HG03108 (cell line): ENCODE measurements around the gene ESPN.

Source experiments
- ATAC-seq: cut with Tn5 transposase; IDR thresholded peaks from one replicate; pipeline ENCODE4 v1.9.1; 2021; ENCODE audit warnings: moderate library complexity; ENCODE audit not compliant: unreplicated experiment

Gene ESPN

DNA sequence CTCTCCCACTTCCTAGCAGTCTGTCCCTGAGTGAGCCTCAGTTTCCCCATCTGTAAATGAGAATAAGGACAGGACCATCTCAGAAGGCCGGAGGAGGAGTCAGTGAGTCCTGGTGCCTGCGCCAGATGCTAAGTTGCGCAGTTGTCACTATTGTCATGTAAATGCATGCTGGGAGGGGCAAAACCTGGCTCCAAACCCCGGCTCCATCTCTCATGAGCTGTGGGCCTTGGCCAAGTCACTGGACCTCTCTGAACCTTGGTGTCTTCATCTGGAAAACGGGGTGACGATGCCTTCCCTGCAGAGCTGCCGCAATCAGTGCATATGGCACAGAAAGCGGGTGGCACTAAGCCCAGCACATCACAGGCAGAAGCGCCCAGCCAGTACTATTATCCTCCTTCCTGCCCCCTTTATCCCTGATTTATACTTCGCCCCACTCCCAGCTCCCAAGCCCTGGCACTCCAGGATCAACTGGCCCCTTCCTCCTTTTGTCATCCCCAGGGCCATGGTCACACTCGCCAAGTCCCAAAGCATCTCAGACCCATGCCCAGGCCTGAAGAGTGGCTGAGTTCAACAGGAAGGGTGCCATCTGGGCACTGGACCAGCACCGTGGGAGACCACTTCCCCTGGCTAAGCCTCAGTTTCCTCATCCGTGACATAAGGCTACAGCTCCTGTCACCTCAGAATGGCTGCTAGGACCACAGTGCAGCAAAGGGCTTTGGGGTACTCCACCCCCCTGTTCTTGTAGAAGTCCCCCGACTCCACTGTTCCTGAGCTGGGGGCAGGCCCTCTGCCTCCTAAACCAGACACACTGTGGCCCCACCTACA, 71.2 kb downstream of the ESPN start:
- no peak for ATAC-seq

- ATAC-seq = no peak
These were observed 71.8 kb downstream of the ESPN start for GRCh38 chr1:6496365-6496721.

DNA sequence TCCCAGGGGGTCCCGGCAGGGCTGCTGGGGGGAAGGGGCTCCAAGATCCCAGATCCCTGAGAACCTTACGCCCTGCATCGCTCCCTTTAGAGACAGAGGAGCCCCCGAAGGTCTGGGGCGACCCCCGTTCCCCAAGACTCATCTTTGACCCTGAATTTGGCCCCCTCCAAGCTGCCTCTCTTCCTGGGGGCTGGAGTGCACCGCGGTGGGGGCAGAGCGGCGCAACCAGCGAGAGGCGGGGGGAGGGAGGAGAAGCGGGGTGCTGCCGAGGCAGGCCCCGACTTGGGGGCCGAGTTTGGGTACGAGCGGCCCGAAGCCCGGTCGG, 72.3 kb downstream of the ESPN start:
- no peak for ATAC-seq

DNA sequence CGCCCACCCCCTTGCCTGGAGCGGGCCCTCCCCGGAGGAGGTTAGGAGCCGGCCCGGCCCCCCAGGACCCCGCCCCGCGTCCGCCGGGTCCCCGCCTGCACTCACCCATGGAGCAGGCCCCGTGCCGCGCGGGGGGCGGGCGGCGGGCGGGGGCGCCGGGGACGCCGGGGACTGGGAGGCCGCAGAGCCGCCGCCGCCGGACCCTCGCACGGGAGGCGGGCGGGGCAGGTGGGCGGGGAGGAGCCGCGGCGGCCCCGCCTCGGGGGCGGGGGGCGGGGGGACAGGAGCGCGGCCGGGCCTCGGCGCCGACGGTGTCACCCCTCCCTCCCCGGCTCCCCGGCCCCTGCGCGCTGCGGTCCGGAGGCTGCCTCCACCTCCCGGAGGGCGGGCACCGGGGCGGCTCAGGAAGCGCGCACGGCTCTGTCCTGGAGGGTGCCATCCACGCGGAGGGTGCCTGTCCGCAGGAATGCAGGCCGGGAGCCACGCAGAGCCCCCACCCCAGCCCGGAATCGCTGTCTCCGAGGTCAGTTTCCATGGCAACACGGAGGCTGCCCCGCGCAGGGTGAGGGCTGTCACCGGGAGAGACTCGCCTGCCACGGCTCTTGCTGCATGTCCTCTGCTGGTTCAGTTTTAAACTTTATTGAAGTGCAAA, 72.8 kb downstream of the ESPN start:
- no peak for ATAC-seq

DNA sequence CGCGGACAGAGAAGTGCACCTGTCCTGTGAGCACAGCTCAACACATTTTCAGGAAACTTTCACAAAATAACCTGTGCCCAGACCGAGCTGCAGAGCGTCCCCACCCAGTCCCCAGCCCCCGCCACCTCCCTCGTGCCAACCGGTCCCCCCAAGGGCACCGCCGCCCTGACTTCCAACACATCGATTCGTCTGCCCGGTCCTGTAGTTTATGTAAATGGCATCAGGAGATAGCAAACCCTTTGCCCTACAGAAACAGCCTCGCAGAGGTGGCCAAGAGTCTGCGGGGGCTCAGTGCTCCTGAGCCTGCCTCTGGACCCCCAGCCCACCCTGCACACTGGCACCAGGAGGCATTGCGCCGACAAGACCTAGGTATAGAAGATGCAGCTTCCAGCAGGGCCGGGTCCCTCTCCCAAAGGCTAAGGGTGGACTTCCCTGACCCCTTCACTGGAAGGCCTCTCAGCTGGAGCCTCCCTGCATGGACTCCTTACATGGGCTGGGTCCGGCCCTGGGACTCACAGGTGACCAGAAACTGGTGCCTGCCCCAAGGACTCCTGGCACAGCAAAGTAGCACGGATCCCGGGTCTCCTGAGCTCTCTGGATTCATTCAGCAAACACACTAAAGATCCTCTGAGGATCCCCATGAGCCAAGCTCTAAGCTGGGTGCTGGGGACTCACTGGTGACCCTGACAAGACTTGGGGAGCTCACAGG, 73.4 kb downstream of the ESPN start:
- no peak for ATAC-seq

- ATAC-seq = no peak
These were observed 74.1 kb downstream of the ESPN start for GRCh38 chr1:6498576-6499111.

DNA sequence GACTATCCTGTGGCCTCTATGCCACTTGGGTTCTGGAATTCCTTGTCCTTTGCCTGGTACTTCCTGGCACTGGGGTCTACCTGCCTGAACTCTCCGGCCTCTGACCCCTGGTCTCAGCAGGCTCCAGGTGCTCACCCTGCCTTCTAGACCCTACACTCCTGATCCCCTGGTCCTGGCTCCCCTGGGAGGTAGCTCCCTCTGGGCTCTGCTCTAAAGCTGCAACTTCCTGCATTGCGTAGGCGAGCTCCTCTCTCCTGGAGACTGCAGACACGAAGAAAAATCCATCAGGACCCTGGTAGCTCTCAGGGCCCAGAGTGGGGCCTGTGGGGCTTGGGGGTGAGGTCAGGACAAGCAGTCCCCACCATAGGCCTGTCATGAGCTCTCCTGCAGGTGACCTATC, 74.7 kb downstream of the ESPN start:
- no peak for ATAC-seq

- no peak for ATAC-seq
These were observed 76.1 kb downstream of the ESPN start for GRCh38 chr1:6500544-6501278.

- ATAC-seq = no peak
These were observed 76.8 kb downstream of the ESPN start for GRCh38 chr1:6501279-6501813.

DNA sequence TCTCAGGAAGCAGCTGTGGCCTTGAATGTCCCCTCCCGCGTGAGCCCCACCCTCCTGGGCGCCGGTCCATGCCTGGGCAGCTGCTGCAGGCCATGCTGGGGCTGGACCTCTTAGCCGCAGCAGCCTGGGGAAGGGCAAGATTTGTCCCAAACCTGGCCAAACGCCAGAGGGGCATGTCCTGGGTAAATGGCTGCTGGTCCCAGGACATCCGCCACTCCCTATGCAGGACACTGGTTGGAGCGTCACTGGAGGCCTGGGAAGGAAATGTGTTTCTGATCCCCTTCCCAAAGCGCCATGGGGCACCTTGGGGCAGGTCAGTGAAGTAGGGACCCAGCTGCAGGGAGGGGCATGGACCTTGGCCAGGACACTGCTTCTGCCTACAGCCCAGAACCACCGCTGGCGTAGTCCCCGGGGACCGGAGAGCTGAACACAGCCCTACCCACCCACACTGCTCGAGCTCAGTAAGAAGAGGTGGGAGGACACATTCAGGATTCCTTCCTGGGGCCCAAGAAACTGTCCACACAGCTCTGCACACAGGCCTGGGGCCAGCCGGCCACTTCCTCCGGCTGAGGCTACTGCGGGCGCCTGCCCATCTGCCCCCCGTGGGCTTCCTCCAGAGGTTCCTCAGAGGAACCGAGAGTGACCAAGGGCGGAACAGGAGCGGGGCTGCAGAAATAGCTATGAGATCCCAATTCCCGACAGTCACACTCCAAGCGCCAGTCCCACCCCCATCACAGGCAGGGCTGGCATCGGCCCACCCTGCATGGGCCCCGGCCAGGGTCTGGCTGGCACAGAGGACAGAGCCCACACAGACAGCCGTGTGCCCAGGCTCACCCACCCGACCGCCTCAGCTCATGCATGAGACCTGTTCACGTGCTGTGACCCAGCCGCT, 77.7 kb downstream of the ESPN start:
- no peak for ATAC-seq

- no peak for ATAC-seq
These were observed 79.5 kb downstream of the ESPN start for GRCh38 chr1:6503884-6504602.

- ATAC-seq = no peak
These were observed 80.3 kb downstream of the ESPN start for GRCh38 chr1:6504887-6505286.

GRCh38 chr1:6505367-6506209, 81.0 kb downstream of the ESPN start:
- no peak for ATAC-seq

DNA sequence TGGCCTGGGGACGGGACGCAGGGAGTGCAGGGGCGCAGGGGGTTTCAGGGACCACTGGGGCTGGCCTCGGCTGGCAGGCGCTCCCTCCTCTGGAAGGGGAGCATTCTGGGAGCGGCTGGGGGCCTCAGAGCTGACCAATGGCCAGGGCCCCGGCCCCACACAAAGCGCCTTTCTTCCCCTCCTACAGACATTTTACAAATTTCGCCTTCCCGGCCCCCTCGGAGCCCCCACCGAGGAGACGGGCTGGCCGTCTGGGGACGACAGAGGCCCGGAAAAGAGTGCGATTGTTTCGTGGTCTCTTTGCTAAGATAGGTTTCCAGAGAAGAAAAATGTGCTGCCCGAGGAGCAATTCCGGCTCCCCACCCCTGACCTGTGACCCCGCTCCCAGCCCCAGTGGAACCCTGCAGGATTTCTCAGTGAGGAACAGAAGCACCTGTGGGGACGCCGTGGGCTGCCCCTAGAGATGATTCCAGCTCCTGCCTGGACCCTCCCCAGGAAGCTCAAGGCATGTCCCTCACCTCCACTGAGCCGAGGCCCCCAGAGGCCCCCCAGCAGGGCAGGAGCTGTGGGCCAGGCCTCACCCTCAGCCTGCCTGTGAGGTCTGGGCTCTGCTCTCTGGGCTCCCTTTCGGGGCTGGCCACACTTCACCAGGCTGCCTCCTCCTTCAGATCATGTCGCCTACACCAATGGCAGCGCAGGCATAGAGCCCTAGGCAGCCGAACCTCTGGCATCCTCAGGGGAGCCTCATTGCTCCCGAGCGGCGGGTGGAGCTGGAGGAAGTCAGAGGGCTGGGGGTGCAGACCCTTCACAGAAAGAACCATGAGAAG, 81.8 kb downstream of the ESPN start:
- ATAC-seq = no peak

DNA sequence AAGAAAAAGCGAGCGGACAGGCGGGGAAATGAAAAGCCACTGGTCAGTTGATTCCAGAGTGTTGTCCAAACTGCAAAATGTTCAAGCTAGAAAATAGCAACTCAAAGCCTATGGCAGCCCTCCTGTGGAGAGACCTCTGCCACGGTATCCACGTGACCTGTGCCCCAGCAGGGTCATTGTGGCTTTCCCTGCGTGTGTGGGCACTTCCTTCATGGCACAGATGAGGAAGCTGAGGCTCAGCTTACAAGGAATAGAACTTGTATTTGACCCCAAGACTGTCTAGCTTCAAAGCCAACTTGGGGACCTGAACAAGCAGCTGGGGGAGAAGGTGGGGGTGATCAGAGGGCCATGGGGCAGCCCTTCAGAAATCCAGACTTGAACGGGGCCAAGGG, 82.5 kb downstream of the ESPN start:
- ATAC-seq = no peak

DNA sequence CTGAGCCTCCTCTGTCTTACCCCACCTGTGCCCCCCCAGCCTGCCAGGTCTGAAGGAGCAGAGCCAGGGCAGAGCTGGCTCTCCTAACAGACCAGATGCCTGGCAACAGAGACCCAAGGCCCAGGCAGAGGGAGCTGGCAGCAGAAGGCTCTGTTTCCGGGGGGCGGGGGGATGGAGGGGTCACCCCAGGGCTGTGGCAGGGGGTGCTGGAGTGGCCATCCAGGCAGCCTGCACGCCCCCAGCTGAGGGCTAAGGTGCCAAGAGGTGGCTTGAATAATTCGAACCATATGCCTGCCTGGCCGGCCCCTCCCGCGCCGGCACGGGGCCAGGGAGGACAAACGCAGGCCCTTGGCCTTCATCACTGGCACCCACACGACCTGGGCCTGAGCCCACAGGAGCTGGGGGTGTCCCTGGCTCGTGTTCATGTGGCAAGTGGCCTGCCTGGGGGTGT, 82.9 kb downstream of the ESPN start:
- ATAC-seq = no peak

- ATAC-seq = no peak
These were observed 83.7 kb downstream of the ESPN start for GRCh38 chr1:6508154-6508815.
